GM06990 (cell line): Measurements from ENCODE around the gene YIPF2.

ENCODE experiments used
- DNase-seq: peaks from one replicate; pipeline ENCODE4 v3.0.0-alpha.2; 2011; ENCODE audit not compliant: insufficient read length; ENCODE audit errors: extremely low read depth
- H3K27me3 ChIP-seq: replicated peaks from 2 replicates; pipeline ENCODE4 v1.6.0; 2011; ENCODE audit warnings: low read length; ENCODE audit not compliant: control insufficient read depth, insufficient read depth
- H3K36me3 ChIP-seq: 2 replicates; pipeline ENCODE4 v1.5.1; 2011; ENCODE audit warnings: low read length; ENCODE audit not compliant: control insufficient read depth, insufficient read depth
- H3K4me3 ChIP-seq: replicated peaks from 2 replicates; pipeline ENCODE4 v1.5.1; 2011; ENCODE audit warnings: low read depth, mild to moderate bottlenecking, control low read depth, low read length
- TF ChIP-seq, protein P1 (sequence below): IDR thresholded peaks from 2 replicates; pipeline ENCODE4 v1.5.1; 2011; ENCODE audit warnings: low read length, control low read depth, mild to moderate bottlenecking, inconsistent platforms; ENCODE audit not compliant: insufficient read depth, poor library complexity, severe bottlenecking

The YIPF2 gene

DNA sequence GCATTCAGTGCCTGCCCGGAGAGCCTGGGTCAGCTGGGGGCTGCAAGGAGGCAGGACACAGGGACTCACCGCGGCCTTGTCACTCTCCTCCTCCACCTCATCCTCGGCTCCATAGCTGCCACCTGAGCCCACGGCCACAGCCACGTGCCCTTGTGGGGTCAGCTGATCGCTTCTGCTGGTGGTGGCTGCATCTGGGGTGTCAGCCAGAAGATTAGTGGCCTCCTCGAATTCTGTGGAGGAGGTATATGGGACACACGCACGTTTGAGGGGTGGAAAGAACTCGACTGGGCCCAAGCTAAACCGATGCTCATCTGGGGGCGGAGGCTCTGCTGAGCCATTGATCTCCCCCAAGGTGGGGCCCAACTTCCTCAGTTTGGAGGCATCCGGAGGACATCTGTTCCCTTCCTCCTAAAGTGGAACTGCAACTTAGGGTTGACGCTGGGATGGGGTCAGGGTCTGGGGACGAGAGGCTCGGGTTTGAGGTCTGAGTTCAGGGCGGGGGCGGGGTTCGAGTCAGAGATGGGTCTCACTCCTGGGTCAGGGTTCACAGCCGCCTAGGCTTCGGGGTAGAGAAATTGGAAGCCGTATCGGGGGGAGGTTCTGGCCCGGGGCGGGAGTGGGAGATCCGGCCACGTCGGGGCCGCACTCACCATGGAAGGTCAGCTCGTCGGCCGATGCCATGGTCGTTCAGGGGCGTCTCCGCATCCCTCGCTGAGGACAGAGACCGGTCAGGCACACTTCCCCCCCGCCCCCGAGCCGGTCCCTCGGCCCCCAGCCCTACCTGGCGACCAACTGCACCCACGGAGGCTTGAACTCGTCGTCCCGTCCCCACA lies 493 bp downstream of the YIPF2 start:
- Histone ChIP-seq H3K36me3 (peaks cover 14% of the 10 kb centered on the region), H3K4me3 (peak overlapping the region; percentile 84), H3K27me3 (no peaks in the 10 kb centered on the region)
- TF ChIP-seq, protein P1, sequence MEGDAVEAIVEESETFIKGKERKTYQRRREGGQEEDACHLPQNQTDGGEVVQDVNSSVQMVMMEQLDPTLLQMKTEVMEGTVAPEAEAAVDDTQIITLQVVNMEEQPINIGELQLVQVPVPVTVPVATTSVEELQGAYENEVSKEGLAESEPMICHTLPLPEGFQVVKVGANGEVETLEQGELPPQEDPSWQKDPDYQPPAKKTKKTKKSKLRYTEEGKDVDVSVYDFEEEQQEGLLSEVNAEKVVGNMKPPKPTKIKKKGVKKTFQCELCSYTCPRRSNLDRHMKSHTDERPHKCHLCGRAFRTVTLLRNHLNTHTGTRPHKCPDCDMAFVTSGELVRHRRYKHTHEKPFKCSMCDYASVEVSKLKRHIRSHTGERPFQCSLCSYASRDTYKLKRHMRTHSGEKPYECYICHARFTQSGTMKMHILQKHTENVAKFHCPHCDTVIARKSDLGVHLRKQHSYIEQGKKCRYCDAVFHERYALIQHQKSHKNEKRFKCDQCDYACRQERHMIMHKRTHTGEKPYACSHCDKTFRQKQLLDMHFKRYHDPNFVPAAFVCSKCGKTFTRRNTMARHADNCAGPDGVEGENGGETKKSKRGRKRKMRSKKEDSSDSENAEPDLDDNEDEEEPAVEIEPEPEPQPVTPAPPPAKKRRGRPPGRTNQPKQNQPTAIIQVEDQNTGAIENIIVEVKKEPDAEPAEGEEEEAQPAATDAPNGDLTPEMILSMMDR: no peak
- no peak for DNase-seq

DNA sequence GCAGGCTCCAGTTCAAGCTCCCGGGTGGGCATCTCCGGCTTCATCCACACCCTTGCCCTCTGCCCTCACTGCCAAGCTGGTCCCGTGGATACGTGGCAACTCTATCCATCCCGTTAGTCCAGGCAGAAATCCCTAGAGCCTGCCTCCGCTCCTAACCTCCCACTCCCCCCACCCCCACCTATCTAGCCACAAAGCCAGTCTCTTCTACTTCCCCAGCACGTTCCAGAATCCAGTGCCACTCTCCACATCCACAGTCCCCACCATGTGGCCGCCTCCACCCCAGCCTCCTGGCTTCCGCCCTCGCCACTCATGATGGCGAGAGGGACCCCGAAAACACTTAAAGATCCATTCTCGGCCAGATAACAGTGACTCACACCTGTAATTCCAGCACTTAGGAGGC lies 3.8 kb downstream of the YIPF2 start:
- TF ChIP-seq, protein P1: no peak
- no peaks in the 10 kb centered on the region for H3K27me3 ChIP-seq
- no peak overlapping the region for H3K4me3 ChIP-seq
- H3K36me3 ChIP-seq: peaks cover 23% of the 10 kb centered on the region
- DNase-seq: no peak

DNA sequence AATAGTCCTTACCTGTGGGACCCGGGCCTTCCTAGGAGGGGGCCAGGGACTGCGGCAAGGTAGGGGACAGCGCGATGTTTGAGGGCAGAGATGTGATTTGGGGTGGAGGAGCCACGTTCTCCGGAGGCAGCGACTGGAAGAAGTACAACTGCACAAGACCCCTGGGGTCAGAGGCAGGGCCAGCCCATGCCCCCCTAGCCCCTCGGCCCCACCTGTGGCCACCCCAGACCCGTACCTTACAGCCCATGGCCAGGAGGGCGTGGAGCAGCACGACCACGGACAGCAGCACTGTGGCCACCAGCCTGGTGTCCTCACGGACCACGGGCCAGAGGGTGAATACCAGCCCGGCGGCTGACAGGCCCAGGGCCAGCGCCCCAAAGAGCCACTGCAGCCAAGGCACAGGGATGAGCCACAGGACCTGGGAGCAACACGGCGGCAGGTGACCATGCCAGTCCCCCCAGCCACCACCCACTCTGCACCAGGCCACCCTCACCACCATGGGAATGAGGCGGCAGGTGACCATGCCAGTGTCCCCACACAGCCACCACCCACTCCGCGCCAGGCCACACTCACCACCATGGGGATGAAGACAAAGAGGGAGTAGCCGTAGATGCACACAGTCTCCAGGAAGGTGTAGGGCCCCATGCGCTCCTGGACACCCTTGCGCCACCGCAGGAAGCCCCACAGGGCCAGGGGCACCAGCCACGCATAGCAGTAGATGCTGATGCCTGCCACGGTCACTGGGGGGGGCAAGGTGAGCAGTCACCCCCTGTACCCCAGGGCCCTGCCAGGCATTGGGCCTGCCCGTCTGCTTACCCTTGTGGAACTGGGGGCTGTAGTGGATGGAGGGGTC lies 5.0 kb downstream of the YIPF2 start:
- Histone ChIP-seq H3K36me3 (peaks cover 24% of the 10 kb centered on the region), H3K27me3 (no peaks in the 10 kb centered on the region), H3K4me3 (no peak overlapping the region)
- TF ChIP-seq, protein P1: no peak
- no peak for DNase-seq

DNA sequence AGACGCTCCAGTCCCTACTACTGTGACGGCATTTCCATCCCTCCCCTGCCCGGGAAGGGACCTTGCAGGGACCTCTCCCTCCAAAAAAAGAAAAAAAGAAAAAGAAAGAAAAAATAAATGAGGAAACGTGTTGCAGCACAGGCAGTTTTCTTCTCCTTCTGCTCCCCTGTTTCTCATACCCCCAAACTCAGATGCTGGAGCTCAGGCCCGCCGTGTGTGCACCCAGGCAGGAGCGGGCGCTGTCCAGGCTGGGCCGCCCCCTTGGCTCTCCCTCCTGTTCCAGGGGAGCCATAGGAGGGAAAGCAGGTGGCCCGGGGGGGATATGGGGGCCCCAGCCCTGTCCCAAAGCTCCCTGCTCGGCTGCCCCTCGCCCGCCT lies 5.8 kb downstream of the YIPF2 start:
- DNase-seq: no peak
- Histone ChIP-seq H3K4me3 (no peak overlapping the region), H3K27me3 (no peaks in the 10 kb centered on the region), H3K36me3 (peaks cover 25% of the 10 kb centered on the region)
- TF ChIP-seq, protein P1: no peak

DNA sequence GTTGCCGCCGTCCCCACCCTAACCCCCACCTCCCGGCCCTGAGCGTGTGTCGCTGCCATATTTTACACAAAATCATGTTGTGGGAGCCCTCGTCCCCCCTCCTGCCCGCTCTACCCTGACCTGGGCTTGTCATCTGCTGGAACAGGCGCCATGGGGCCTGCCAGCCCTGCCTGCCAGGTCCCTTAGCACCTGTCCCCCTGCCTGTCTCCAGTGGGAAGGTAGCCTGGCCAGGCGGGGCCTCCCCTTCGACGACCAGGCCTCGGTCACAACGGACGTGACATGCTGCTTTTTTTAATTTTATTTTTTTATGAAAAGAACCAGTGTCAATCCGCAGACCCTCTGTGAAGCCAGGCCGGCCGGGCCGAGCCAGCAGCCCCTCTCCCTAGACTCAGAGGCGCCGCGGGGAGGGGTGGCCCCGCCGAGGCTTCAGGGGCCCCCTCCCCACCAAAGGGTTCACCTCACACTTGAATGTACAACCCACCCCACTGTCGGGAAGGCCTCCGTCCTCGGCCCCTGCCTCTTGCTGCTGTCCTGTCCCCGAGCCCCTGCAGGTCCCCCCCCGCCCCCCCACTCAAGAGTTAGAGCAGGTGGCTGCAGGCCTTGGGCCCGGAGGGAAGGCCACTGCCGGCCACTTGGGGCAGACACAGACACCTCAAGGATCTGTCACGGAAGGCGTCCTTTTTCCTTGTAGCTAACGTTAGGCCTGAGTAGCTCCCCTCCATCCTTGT lies 6.4 kb downstream of the YIPF2 start:
- Histone ChIP-seq H3K27me3 (no peaks in the 10 kb centered on the region), H3K4me3 (no peak overlapping the region), H3K36me3 (peaks cover 25% of the 10 kb centered on the region)
- TF ChIP-seq, protein P1: no peak
- no peak for DNase-seq
